Stimulated activated CD8-positive, alpha-beta memory T cell treated with anti-CD3 and anti-CD28 coated beads, Interleukin-12 subunit alpha, Interleukin-12 subunit beta, amount 100 ng/mL, for 4 hours (primary cell): ENCODE measurements around the gene PRR23C.
"Not testable (repeated sequence)": the region's sequence is repeated elsewhere in the genome, so short reads cannot be mapped to it uniquely, and the experiment has no call there.

Experiments used
- DNase-seq: peaks from one replicate; pipeline ENCODE4 v3.0.0-alpha.2; 2020; ENCODE audit warnings: low read depth

PRR23C gene

GRCh38 chr3:139044366-139045210 is at the start of gene PRR23C:
Gene PRR23C, minus strand, starts transcription at chr3:139044892. Its CDS starts 272 bp downstream, at chr3:139044620.
- DNase-seq: no peak

- no peak for DNase-seq
Measured at GRCh38 chr3:139093840-139094239, 49.1 kb upstream of the PRR23C start.

- no peak for DNase-seq
Measured at GRCh38 chr3:139088462-139089324, 44.0 kb upstream of the PRR23C start.

- no peak for DNase-seq
Measured at GRCh38 chr3:139087621-139088020, 42.9 kb upstream of the PRR23C start.

GRCh38 chr3:139084176-139084575 is 39.5 kb upstream of the PRR23C start:
- no peak for DNase-seq

- DNase-seq: no peak
Measured at GRCh38 chr3:139074565-139075115, 29.9 kb upstream of the PRR23C start.

- DNase-seq: no peak
Measured at GRCh38 chr3:139062918-139063317, 18.2 kb upstream of the PRR23C start.

- DNase-seq: no peak
Measured at GRCh38 chr3:139052802-139053600, 8.3 kb upstream of the PRR23C start.

GRCh38 chr3:139043554-139044365 is 932 bp downstream of the PRR23C start:
- no peak for DNase-seq

- no peak for DNase-seq
Measured at GRCh38 chr3:139037478-139037877, 7.2 kb downstream of the PRR23C start.

GRCh38 chr3:139032326-139033002 is 12.2 kb downstream of the PRR23C start:
- no peak for DNase-seq

GRCh38 chr3:139030576-139030975 is 14.1 kb downstream of the PRR23C start:
- DNase-seq: not testable (repeated sequence)

GRCh38 chr3:139024968-139025367 is 19.7 kb downstream of the PRR23C start:
- DNase-seq: no peak

- no peak for DNase-seq
Measured at GRCh38 chr3:139020868-139021234, 23.8 kb downstream of the PRR23C start, which contains the start of gene PRR23B. Gene PRR23B, minus strand, starts transcription at chr3:139020926. Its CDS starts 265 bp downstream, at chr3:139020661.

- no peak for DNase-seq
Measured at GRCh38 chr3:139020036-139020867, 24.4 kb downstream of the PRR23C start.

GRCh38 chr3:139016430-139017048 is 28.2 kb downstream of the PRR23C start:
- DNase-seq: no peak

GRCh38 chr3:139006051-139006716 is 38.5 kb downstream of the PRR23C start, which contains the start of gene PRR23A:
Gene PRR23A, minus strand, starts transcription at chr3:139006268. Its CDS starts 0 bp downstream, at chr3:139006268.
- DNase-seq: no peak

GRCh38 chr3:139005356-139005993 is 39.2 kb downstream of the PRR23C start:
- DNase-seq: no peak
